Measurements from ENCODE around the gene NCAM2.

Gene NCAM2

GRCh38 chr21:21028275-21028820, 30.1 kb downstream of the NCAM2 start:
- no peak for TF ChIP-seq CTCF (conservative IDR thresholded peaks at IDR 0.05)
- no peak overlapping the region for H3K27ac ChIP-seq

GRCh38 chr21:21029164-21029563, 31.0 kb downstream of the NCAM2 start:
- no peak for TF ChIP-seq CTCF (conservative IDR thresholded peaks at IDR 0.05)
- H3K27ac ChIP-seq: no peak overlapping the region

GRCh38 chr21:21030311-21030710, 32.1 kb downstream of the NCAM2 start:
- H3K27ac ChIP-seq: no peak overlapping the region

GRCh38 chr21:21034036-21034435, 35.8 kb downstream of the NCAM2 start:
- TF ChIP-seq CTCF (conservative IDR thresholded peaks at IDR 0.05): no peak

More at GRCh38 chr21:21030311-21030710, 32.1 kb downstream of the NCAM2 start:
- TF ChIP-seq CTCF (conservative IDR thresholded peaks at IDR 0.05): no peak

GRCh38 chr21:21039624-21040170, 41.5 kb downstream of the NCAM2 start:
- no peak overlapping the region for H3K27ac ChIP-seq
- TF ChIP-seq CTCF (conservative IDR thresholded peaks at IDR 0.05): no peak

More at GRCh38 chr21:21034036-21034435, 35.8 kb downstream of the NCAM2 start:
- H3K27ac ChIP-seq: no peak overlapping the region

GRCh38 chr21:21045518-21045917, 47.3 kb downstream of the NCAM2 start:
- TF ChIP-seq CTCF (conservative IDR thresholded peaks at IDR 0.05): no peak
- peak overlapping the region; percentile 29 for H3K27ac ChIP-seq

- no peak for TF ChIP-seq CTCF (conservative IDR thresholded peaks at IDR 0.05)
- H3K27ac ChIP-seq: peak overlapping the region; percentile 29
Observed at GRCh38 chr21:21046063-21046462, 47.9 kb downstream of the NCAM2 start.
